HG03025 (cell line): Measurements from ENCODE around the gene C4orf50.

ENCODE experiments used
- ATAC-seq: cut with Tn5 transposase; IDR thresholded peaks from one replicate; pipeline ENCODE4 v1.9.1; 2021; ENCODE audit warnings: mild to moderate bottlenecking, moderate library complexity; ENCODE audit not compliant: unreplicated experiment, low FRiP score

C4orf50 gene

GRCh38 chr4:5927116-5927515 is 91.1 kb downstream of the C4orf50 start:
- ATAC-seq, result no peak

- no peak for ATAC-seq
Measured at GRCh38 chr4:5926598-5926997, 91.6 kb downstream of the C4orf50 start.

- no peak for ATAC-seq
Measured at GRCh38 chr4:5925419-5926200, 92.6 kb downstream of the C4orf50 start.

GRCh38 chr4:5924461-5925125 is 93.6 kb downstream of the C4orf50 start:
- no peak for ATAC-seq

- ATAC-seq, result no peak
Measured at GRCh38 chr4:5923376-5923775, 94.9 kb downstream of the C4orf50 start.

GRCh38 chr4:5922556-5922955 is 95.7 kb downstream of the C4orf50 start:
- ATAC-seq, result no peak

- no peak for ATAC-seq
Measured at GRCh38 chr4:5921981-5922380, 96.2 kb downstream of the C4orf50 start.

GRCh38 chr4:5921101-5921980 is 96.9 kb downstream of the C4orf50 start:
- ATAC-seq, result no peak

- ATAC-seq, result no peak
Measured at GRCh38 chr4:5919571-5919970, 98.7 kb downstream of the C4orf50 start.

GRCh38 chr4:5919044-5919443 is 99.2 kb downstream of the C4orf50 start:
- ATAC-seq, result no peak

GRCh38 chr4:5918331-5918985 is 99.8 kb downstream of the C4orf50 start:
- ATAC-seq, result no peak

GRCh38 chr4:5917672-5918071 is 100.6 kb downstream of the C4orf50 start:
- no peak for ATAC-seq

- no peak for ATAC-seq
Measured at GRCh38 chr4:5916229-5916628, 102.0 kb downstream of the C4orf50 start.

GRCh38 chr4:5913454-5913853 is 104.8 kb downstream of the C4orf50 start:
- no peak for ATAC-seq

GRCh38 chr4:5912614-5913019 is 105.6 kb downstream of the C4orf50 start:
- no peak for ATAC-seq

GRCh38 chr4:5908876-5909427 is 109.3 kb downstream of the C4orf50 start:
- no peak for ATAC-seq

GRCh38 chr4:5906191-5906590 is 112.0 kb downstream of the C4orf50 start:
- no peak for ATAC-seq

- ATAC-seq, result no peak
Measured at GRCh38 chr4:5905714-5906113, 112.5 kb downstream of the C4orf50 start.

- no peak for ATAC-seq
Measured at GRCh38 chr4:5900844-5901243, 117.4 kb downstream of the C4orf50 start.

GRCh38 chr4:5899881-5900280 is 118.3 kb downstream of the C4orf50 start:
- no peak for ATAC-seq
